Osteoblast (primary cell): ENCODE data around the gene USP16. TPM values are rescaled to one million over a fixed set of nuclear protein-coding genes. Genes with fewer than 3 reads are reported as not detected.

Experiments
- DNase-seq: peaks from one replicate; pipeline ENCODE4 v3.0.0; 2011; ENCODE audit warnings: low spot score, mixed read lengths; ENCODE audit not compliant: insufficient read length; ENCODE audit errors: missing footprints
- H2AFZ ChIP-seq: 2 replicates; pipeline ENCODE4 v1.6.0; 2011; ENCODE audit warnings: mild to moderate bottlenecking, low read length
- H3K27ac ChIP-seq: 2 replicates; pipeline ENCODE4 v1.5.1; 2011; ENCODE audit warnings: mild to moderate bottlenecking, low read depth, low read length, moderate library complexity
- H3K27me3 ChIP-seq: 2 replicates; pipeline ENCODE4 v1.6.0; 2012; ENCODE audit warnings: mild to moderate bottlenecking, control low read depth, inconsistent platforms, low read length, moderate library complexity; ENCODE audit not compliant: insufficient read depth
- H3K36me3 ChIP-seq: 2 replicates; pipeline ENCODE4 v1.5.1; 2011; ENCODE audit warnings: mild to moderate bottlenecking, low read length, control low read depth, moderate library complexity; ENCODE audit not compliant: insufficient read depth
- H3K4me1 ChIP-seq: 2 replicates; pipeline ENCODE4 v1.5.1; 2011; ENCODE audit warnings: mild to moderate bottlenecking, low read length, control low read depth, moderate library complexity; ENCODE audit not compliant: insufficient read depth
- H3K4me2 ChIP-seq: 2 replicates; pipeline ENCODE4 v1.6.0; 2011; ENCODE audit warnings: mild to moderate bottlenecking, low read length; ENCODE audit not compliant: insufficient read depth
- H3K4me3 ChIP-seq: fragments of 200-600 bp; sonication (generic); 3 replicates; pipeline ENCODE4 v1.5.1; 2012; ENCODE audit warnings: mild to moderate bottlenecking, low read length, inconsistent platforms; ENCODE audit not compliant: insufficient read depth
- H3K79me2 ChIP-seq: 2 replicates; pipeline ENCODE4 v1.6.0; 2012; ENCODE audit warnings: mild to moderate bottlenecking, low read length, control low read depth, inconsistent platforms; ENCODE audit not compliant: insufficient read depth
- H3K9me3 ChIP-seq: 2 replicates; pipeline ENCODE4 v1.5.1; 2011; ENCODE audit warnings: low read depth, low read length, control low read depth
- H4K20me1 ChIP-seq: 2 replicates; pipeline ENCODE4 v1.6.0; 2012; ENCODE audit warnings: mild to moderate bottlenecking, low read length, control low read depth; ENCODE audit not compliant: insufficient read depth
- total RNA-seq: library from RNA; depleted of rRNA; stranded (reverse); fragments of >200 nt; gene quantifications from 2 replicates; pipeline ENCODE4 v1.2.3, GENCODE V29; 2012
- TF ChIP-seq, protein P1 (sequence below): IDR thresholded peaks from 2 replicates; pipeline ENCODE4 v1.5.1; 2011; ENCODE audit warnings: mild to moderate bottlenecking, low read depth, low read length, moderate library complexity; ENCODE audit errors: extremely low read depth

The USP16 gene
- total RNA-seq, 1 donor = 47.4 TPM

DNA sequence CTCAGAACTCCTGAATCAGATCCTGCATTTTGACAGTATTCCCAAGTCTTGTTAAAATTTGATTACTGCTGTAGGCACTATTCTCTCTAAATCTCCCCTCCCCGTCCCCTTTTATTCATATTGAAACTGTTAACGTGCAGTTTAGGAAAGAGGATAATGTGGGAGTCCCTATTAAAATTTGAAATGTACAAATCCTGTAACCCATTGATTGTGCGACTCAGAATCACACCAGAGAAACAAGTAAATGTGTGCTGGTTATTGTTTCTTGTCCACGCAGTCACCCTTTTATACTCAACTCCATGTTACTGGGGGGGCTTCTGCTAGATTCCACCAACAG lies 31.2 kb upstream of the USP16 start:
- TF ChIP-seq, protein P1, sequence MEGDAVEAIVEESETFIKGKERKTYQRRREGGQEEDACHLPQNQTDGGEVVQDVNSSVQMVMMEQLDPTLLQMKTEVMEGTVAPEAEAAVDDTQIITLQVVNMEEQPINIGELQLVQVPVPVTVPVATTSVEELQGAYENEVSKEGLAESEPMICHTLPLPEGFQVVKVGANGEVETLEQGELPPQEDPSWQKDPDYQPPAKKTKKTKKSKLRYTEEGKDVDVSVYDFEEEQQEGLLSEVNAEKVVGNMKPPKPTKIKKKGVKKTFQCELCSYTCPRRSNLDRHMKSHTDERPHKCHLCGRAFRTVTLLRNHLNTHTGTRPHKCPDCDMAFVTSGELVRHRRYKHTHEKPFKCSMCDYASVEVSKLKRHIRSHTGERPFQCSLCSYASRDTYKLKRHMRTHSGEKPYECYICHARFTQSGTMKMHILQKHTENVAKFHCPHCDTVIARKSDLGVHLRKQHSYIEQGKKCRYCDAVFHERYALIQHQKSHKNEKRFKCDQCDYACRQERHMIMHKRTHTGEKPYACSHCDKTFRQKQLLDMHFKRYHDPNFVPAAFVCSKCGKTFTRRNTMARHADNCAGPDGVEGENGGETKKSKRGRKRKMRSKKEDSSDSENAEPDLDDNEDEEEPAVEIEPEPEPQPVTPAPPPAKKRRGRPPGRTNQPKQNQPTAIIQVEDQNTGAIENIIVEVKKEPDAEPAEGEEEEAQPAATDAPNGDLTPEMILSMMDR = no peak
- Histone ChIP-seq H3K9me3 (no peaks in the 10 kb centered on the region), H3K79me2 (peaks cover 39% of the 10 kb centered on the region), H3K4me3 (peak overlapping the region; percentile 83), H2AFZ (peak overlapping the region; percentile 92), H4K20me1 (peaks cover 5% of the 10 kb centered on the region), H3K27ac (peak overlapping the region; percentile 84), H3K36me3 (no peaks in the 10 kb centered on the region), H3K4me2 (peak overlapping the region; percentile 88), H3K4me1 (peaks cover 15% of the 10 kb centered on the region), H3K27me3 (no peaks in the 10 kb centered on the region)
- no peak for DNase-seq

- H3K79me2 ChIP-seq = peaks cover 2% of the 10 kb centered on the region
- H3K36me3 ChIP-seq = peaks cover 12% of the 10 kb centered on the region
- peak overlapping the region; percentile 99 for H2AFZ ChIP-seq
- H3K9me3 ChIP-seq = no peaks in the 10 kb centered on the region
- no peaks in the 10 kb centered on the region for H4K20me1 ChIP-seq
- H3K4me3 ChIP-seq = peak overlapping the region; percentile 91
- peak overlapping the region; percentile 98 for H3K27ac ChIP-seq
- H3K27me3 ChIP-seq = no peaks in the 10 kb centered on the region
- peak overlapping the region; percentile 99 for H3K4me2 ChIP-seq
- TF ChIP-seq, protein P1 = no peak
- DNase-seq = peak; percentile 99
- H3K4me1 ChIP-seq = peaks cover 4% of the 10 kb centered on the region
These were observed 21.9 kb upstream of the USP16 start for GRCh38 chr21:29002442-29003144.

GRCh38 chr21:29005696-29006095 lies 18.8 kb upstream of the USP16 start:
- no peak overlapping the region for H3K4me2 ChIP-seq
- H3K27me3 ChIP-seq = no peaks in the 10 kb centered on the region
- H3K9me3 ChIP-seq = no peaks in the 10 kb centered on the region
- H3K27ac ChIP-seq = no peak overlapping the region
- no peak overlapping the region for H3K4me3 ChIP-seq
- no peak overlapping the region for H2AFZ ChIP-seq
- TF ChIP-seq, protein P1 = no peak
- H3K4me1 ChIP-seq = peaks cover 4% of the 10 kb centered on the region
- H4K20me1 ChIP-seq = no peaks in the 10 kb centered on the region
- H3K36me3 ChIP-seq = peaks cover 17% of the 10 kb centered on the region
- peak; percentile 41 for DNase-seq
- H3K79me2 ChIP-seq = peaks cover 2% of the 10 kb centered on the region

DNA sequence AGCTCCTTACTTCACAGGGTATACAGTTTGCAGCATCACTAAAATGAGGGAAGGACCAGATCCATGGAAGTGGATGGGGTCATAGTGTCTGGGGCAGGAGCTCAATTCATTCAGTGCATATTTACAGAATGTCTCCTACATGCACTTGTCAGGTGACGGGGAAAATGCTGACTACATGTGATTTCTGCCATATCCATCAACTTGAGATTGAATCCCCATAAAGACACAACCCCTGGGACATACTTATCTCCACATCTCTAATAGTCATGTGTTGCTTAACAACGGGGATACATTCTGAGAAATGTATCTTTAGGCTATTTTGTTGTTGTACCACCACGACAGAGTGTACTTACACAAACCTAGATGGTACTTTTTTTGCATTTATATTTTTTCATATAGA lies 17.3 kb upstream of the USP16 start:
- Histone ChIP-seq H3K36me3 (peaks cover 17% of the 10 kb centered on the region), H4K20me1 (no peaks in the 10 kb centered on the region), H3K9me3 (no peaks in the 10 kb centered on the region), H2AFZ (no peak overlapping the region), H3K79me2 (peaks cover 2% of the 10 kb centered on the region), H3K27me3 (no peaks in the 10 kb centered on the region), H3K4me1 (peaks cover 4% of the 10 kb centered on the region), H3K4me2 (no peak overlapping the region), H3K4me3 (no peak overlapping the region), H3K27ac (no peak overlapping the region)
- DNase-seq = no peak
- TF ChIP-seq, protein P1 = no peak
